GM18861 (cell line): ENCODE measurements around the gene HBS1L.

Experiments
- ATAC-seq: cut with Tn5 transposase; IDR thresholded peaks from one replicate; pipeline ENCODE4 v1.9.1; 2021; ENCODE audit not compliant: unreplicated experiment

The HBS1L gene

DNA sequence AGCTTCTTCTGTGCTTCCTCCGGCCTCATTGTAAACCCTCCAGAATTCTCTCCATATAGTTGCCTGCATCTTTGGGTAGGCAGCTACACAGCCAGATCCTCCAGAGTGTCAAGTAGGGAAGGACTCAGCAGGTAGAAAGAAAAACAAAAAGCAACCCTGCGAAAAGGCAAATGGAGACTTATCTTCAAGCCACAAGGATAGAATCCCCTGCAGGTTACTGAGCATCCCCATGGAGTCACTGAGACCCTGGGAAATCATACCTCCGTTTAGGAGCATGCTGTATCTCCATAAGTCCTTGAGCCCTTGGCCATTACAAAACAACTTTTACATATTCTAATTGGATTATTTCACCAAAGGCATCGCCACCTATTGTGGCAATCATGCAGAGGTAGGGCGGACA, 133.3 kb downstream of the HBS1L start:
- no peak for ATAC-seq

DNA sequence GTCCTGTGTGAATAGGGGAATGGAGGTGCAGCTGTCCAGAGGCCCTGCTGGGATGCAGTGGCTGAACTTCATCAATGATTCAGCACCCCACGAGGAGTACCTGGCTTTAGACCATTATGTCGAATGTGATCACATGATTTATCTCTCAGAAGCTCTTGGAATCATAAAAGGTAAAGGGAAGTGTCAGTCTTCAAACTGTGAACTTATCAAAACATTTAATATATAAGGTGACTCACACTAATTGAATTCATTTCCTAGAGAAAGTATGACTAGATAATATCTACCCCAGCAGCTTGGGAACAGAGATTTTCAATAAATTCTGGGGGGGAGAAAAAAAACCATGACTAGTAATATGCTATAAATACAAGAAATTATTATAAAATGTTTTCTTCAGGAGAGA, 134.2 kb downstream of the HBS1L start:
- no peak for ATAC-seq

DNA sequence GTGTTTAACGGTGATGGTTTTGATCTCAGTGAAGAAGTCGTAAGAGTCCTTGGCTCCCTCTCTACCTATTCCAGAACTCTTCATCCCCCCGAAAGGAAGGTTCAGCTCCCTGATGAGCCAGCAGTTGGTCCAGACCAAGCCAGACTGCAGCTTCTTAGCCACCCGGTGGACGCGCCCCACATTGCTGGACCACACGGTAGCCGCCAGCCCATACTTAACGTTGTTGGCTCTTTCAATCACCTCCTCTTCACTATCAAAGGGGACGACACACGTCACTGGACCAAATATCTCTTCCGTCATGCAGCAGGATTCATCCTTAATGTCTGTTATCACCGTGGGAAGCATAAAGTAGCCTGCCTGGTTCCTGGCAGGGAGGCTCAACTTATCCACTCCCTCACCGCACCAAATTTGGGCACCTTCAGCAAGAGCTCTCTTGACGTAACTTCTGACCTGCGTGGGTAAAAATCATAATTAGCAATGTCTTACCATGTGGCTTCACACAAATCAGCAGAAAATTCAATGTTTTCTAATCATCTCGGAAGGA, 136.1 kb downstream of the HBS1L start:
- ATAC-seq = no peak

DNA sequence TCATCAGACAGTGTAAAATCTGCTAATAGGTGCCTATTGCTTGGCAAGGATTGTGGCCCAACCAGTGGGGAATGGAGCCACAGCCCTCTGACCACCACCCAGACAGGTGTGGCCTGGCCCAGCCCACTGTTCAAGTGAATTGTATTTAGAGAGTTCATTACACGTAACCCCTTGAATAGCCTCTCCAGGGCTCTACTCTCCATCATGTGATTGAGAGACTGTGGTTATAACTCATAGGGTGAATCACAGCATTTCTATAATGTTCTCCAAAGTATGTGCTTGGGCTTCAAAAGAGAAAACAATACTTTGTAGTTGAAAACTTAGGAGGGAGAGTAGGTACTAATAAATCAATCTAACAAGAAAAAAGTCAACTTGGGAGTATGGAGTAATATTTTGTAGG, 143.1 kb downstream of the HBS1L start:
- no peak for ATAC-seq

DNA sequence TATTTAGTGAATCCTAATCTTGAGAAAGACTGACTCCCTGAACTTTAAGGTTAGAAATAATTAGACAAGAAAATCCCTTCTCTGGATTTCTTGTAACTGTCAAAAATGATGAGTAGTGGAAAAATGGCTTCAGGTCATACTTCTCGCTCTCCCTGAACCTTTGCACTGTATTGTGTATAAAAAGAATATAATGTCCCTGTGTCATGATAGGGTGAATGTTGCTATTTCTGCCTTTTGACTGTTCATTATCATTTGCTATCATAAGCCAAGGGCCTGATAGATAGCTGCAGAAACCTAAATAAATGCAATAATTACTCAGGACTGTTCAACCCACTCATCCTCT, 144.1 kb downstream of the HBS1L start:
- no peak for ATAC-seq
